Measurements from ENCODE around the gene RAB5B. TPM values are rescaled to one million over a fixed set of nuclear protein-coding genes. Genes with fewer than 3 reads are reported as not detected.

Gene RAB5B
- total RNA-seq, 1 experiment from 2014 or later = 44.5 TPM

DNA sequence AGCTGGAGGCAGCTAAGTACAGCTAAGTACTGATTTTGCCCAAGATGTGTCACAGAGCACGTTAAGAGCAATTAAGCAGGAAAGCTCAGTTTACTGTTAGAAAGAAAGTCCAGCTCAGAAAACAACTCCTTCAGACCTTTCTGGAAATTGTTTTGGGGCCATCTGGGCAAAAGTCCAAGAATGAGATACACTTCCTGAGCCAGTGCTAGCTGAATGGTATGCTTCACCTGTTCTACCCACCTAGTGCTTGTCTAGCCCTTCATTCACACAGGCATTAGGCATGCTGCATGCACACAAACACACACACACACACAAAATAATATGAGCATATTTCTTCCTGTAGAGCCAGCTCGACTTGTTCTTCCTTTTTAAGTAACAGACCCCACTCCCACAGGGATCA is 40.3 kb downstream of the RAB5B start (continued):
- TF ChIP-seq CTCF (IDR thresholded peaks at IDR 0.05 in 2 of 3, conservative IDR thresholded peaks at IDR 0.05 in 1 of 3; ENCODE audit: borderline replicate concordance in 1 of 3, insufficient read depth in 1 of 3, low read depth in 2 of 3, low read length in 2 of 3) = no peak

- Histone ChIP-seq H3K79me2 (ENCODE audit: insufficient read depth, low read length) (no peaks in the 10 kb centered on the region), H3K9ac (ENCODE audit: low read length) (no peak overlapping the region), H3K4me3 (replicated peaks in 1 of 2; ENCODE audit: low read depth in 1 of 2, low read length in 2 of 2) (no peak overlapping the region), H3K27me3 (ENCODE audit: insufficient read depth, low read length) (no peaks in the 10 kb centered on the region), H3K9me2 (ENCODE audit: insufficient read depth) (no peaks in the 10 kb centered on the region), H4K20me1 (ENCODE audit: insufficient read depth) (no peaks in the 10 kb centered on the region), H3K36me3 (ENCODE audit: control insufficient read depth in 1 of 2, insufficient read depth in 2 of 2, low read length in 2 of 2) (no peaks in the 10 kb centered on the region), H3K9me3 (ENCODE audit: control insufficient read depth in 1 of 2, insufficient read depth in 1 of 2, low read depth in 1 of 2, low read length in 2 of 2) (no peaks in the 10 kb centered on the region), H3K4me1 (ENCODE audit: control insufficient read depth in 1 of 2, insufficient read depth in 2 of 2, low read length in 2 of 2) (peaks cover 13 to 19% of the 10 kb centered on the region in 2 experiments; a peak in 3 of 4 replicates), H2AFZ (ENCODE audit: low read depth, low read length, poor library complexity, severe bottlenecking) (no peak overlapping the region), H3K27ac (ENCODE audit: low read depth, low read length) (no peak overlapping the region), H3K4me2 (ENCODE audit: low read length) (no peak overlapping the region)
- ATAC-seq (no peak), DNase-seq (ENCODE audit: low read depth, low spot score) (no peak)
- POLR2A ChIA-PET = no interaction called here
- intact Hi-C loops (cut with micrococcal nuclease) = no loop called here
- no TSS peak for BruUV-seq (replicated peaks)
- CTCF ChIA-PET = interaction anchor here (0.8 kb wide), 1 partner anchor 21 kb away, joined by 4 read pairs; no protein-coding TSS in a partner anchor
- RAD21 ChIA-PET (ENCODE audit: low non-redundant PET in 1 of 2, low total read pairs in 2 of 2, uncharacterized antibody in 2 of 2, unreplicated experiment in 2 of 2) = no interaction called here
- TF ChIP-seq SIN3A (IDR thresholded peaks at IDR 0.05; ENCODE audit: low read depth) (no peak), EZH2 (IDR thresholded peaks at IDR 0.05) (no peak)
Observed at GRCh38 chr12:56017181-56017580, 43.3 kb downstream of the RAB5B start.

DNA sequence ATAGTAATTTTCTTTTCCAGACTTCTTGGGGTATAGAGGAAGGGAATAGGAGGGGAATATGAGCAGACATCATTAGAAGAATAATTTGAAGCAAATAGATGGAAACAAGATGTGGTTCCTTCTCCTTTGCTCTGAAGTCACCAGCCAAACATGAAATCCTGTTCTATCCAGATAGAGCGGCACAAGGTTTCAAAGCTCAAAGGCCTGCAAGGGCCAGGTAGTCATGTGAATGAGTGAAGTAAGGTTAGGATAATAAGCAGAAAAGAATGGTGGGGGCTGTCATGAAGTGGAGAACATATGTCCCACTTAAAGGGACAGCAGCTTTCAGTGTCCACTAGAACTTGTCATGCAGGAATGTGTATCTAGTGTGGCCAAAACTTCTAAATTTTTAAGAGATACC is 44.5 kb downstream of the RAB5B start:
- H3K79me2 ChIP-seq (ENCODE audit: insufficient read depth, low read length) = no peaks in the 10 kb centered on the region
- H4K20me1 ChIP-seq (ENCODE audit: insufficient read depth) = no peaks in the 10 kb centered on the region
- no peak overlapping the region for H3K27ac ChIP-seq (ENCODE audit: low read depth, low read length)
- no TSS peak for BruUV-seq (replicated peaks)
- no peaks in the 10 kb centered on the region for H3K27me3 ChIP-seq (ENCODE audit: insufficient read depth, low read length)
- POLR2A ChIA-PET = no interaction called here
- H3K4me1 ChIP-seq (ENCODE audit: control insufficient read depth in 1 of 2, insufficient read depth in 2 of 2, low read length in 2 of 2) = peaks cover 13 to 19% of the 10 kb centered on the region in 2 experiments; a peak in 3 of 4 replicates
- no peaks in the 10 kb centered on the region for H3K9me3 ChIP-seq (ENCODE audit: control insufficient read depth in 1 of 2, insufficient read depth in 1 of 2, low read depth in 1 of 2, low read length in 2 of 2)
- DNase-seq (ENCODE audit: low read depth, low spot score) = no peak
- no peak for ATAC-seq
- no peak overlapping the region for H3K4me3 ChIP-seq (replicated peaks in 1 of 2; ENCODE audit: low read depth in 1 of 2, low read length in 2 of 2)
- CTCF ChIA-PET = interaction anchor here (1.0 to 1.2 kb wide), 2 partner anchors 11 to 21 kb away, joined by 3 to 4 read pairs; partner anchors contain the start of gene SUOX
- H3K36me3 ChIP-seq (ENCODE audit: control insufficient read depth in 1 of 2, insufficient read depth in 2 of 2, low read length in 2 of 2) = no peaks in the 10 kb centered on the region
- no peak overlapping the region for H3K4me2 ChIP-seq (ENCODE audit: low read length)
- TF ChIP-seq SP1 (IDR thresholded peaks at IDR 0.05; ENCODE audit: low read depth) = no peak
- no peaks in the 10 kb centered on the region for H3K9me2 ChIP-seq (ENCODE audit: insufficient read depth)
- RAD21 ChIA-PET (ENCODE audit: low non-redundant PET in 1 of 2, low total read pairs in 2 of 2, uncharacterized antibody in 2 of 2, unreplicated experiment in 2 of 2) = interaction anchor here in 1 of 2 experiments (0.6 kb wide), 1 partner anchor 11 kb away, joined by 6 read pairs; no protein-coding TSS in a partner anchor
- intact Hi-C loops (cut with micrococcal nuclease) = no loop called here
- no peak overlapping the region for H3K9ac ChIP-seq (ENCODE audit: low read length)
- no peak overlapping the region for H2AFZ ChIP-seq (ENCODE audit: low read depth, low read length, poor library complexity, severe bottlenecking)
